ENCODE measurements around the gene NF1. TPM values are rescaled to one million over a fixed set of nuclear protein-coding genes. Genes with fewer than 3 reads are reported as not detected.

NF1 gene
- total RNA-seq, 1 donor = 67.0 TPM

GRCh38 chr17:31126318-31126717, 31.5 kb downstream of the NF1 start:
- no peak overlapping the region for H3K4me3 ChIP-seq (ENCODE audit: insufficient read depth, low read length)
- TF ChIP-seq CTCF (IDR thresholded peaks at IDR 0.05; ENCODE audit: extremely low read depth, low read depth, low read length) = no peak
- peaks cover 8% of the 10 kb centered on the region for H3K4me1 ChIP-seq (ENCODE audit: insufficient read depth, low read length)
- no peak for DNase-seq (ENCODE audit: insufficient read length, low spot score, missing footprints)
- no peaks in the 10 kb centered on the region for H3K27me3 ChIP-seq (ENCODE audit: insufficient read depth, low read length)
- H3K27ac ChIP-seq (ENCODE audit: low read depth, low read length) = no peak overlapping the region
- H3K9me3 ChIP-seq (ENCODE audit: low read depth, low read length) = no peaks in the 10 kb centered on the region
- no peak overlapping the region for H2AFZ ChIP-seq (ENCODE audit: low read length)
- no peaks in the 10 kb centered on the region for H3K36me3 ChIP-seq (ENCODE audit: insufficient read depth, low read length)
- H3K4me2 ChIP-seq (ENCODE audit: insufficient read depth, low read length) = no peak overlapping the region
- peaks cover 63% of the 10 kb centered on the region for H4K20me1 ChIP-seq (ENCODE audit: insufficient read depth, low read length)
- H3K79me2 ChIP-seq (ENCODE audit: insufficient read depth, low read length) = peaks cover 88% of the 10 kb centered on the region

GRCh38 chr17:31128241-31128640, 33.5 kb downstream of the NF1 start:
- H3K9me3 ChIP-seq (ENCODE audit: low read depth, low read length) = no peaks in the 10 kb centered on the region
- no peak overlapping the region for H3K4me2 ChIP-seq (ENCODE audit: insufficient read depth, low read length)
- no peak for DNase-seq (ENCODE audit: insufficient read length, low spot score, missing footprints)
- H4K20me1 ChIP-seq (ENCODE audit: insufficient read depth, low read length) = peaks cover 51% of the 10 kb centered on the region
- peaks cover 8% of the 10 kb centered on the region for H3K4me1 ChIP-seq (ENCODE audit: insufficient read depth, low read length)
- peaks cover 88% of the 10 kb centered on the region for H3K79me2 ChIP-seq (ENCODE audit: insufficient read depth, low read length)
- H2AFZ ChIP-seq (ENCODE audit: low read length) = no peak overlapping the region
- no peaks in the 10 kb centered on the region for H3K27me3 ChIP-seq (ENCODE audit: insufficient read depth, low read length)
- H3K36me3 ChIP-seq (ENCODE audit: insufficient read depth, low read length) = no peaks in the 10 kb centered on the region
- no peak overlapping the region for H3K27ac ChIP-seq (ENCODE audit: low read depth, low read length)
- H3K4me3 ChIP-seq (ENCODE audit: insufficient read depth, low read length) = no peak overlapping the region
- TF ChIP-seq CTCF (IDR thresholded peaks at IDR 0.05; ENCODE audit: extremely low read depth, low read depth, low read length) = no peak

- peaks cover 8% of the 10 kb centered on the region for H3K4me1 ChIP-seq (ENCODE audit: insufficient read depth, low read length)
- TF ChIP-seq CTCF (IDR thresholded peaks at IDR 0.05; ENCODE audit: extremely low read depth, low read depth, low read length) = no peak
- no peak overlapping the region for H3K4me3 ChIP-seq (ENCODE audit: insufficient read depth, low read length)
- no peak overlapping the region for H3K4me2 ChIP-seq (ENCODE audit: insufficient read depth, low read length)
- peaks cover 90% of the 10 kb centered on the region for H3K79me2 ChIP-seq (ENCODE audit: insufficient read depth, low read length)
- H3K27me3 ChIP-seq (ENCODE audit: insufficient read depth, low read length) = no peaks in the 10 kb centered on the region
- no peak for DNase-seq (ENCODE audit: insufficient read length, low spot score, missing footprints)
- H3K36me3 ChIP-seq (ENCODE audit: insufficient read depth, low read length) = no peaks in the 10 kb centered on the region
- no peak overlapping the region for H3K27ac ChIP-seq (ENCODE audit: low read depth, low read length)
- no peaks in the 10 kb centered on the region for H3K9me3 ChIP-seq (ENCODE audit: low read depth, low read length)
- H4K20me1 ChIP-seq (ENCODE audit: insufficient read depth, low read length) = peaks cover 44% of the 10 kb centered on the region
- no peak overlapping the region for H2AFZ ChIP-seq (ENCODE audit: low read length)
Observed at GRCh38 chr17:31130286-31131224, 35.8 kb downstream of the NF1 start.

- no peak overlapping the region for H3K27ac ChIP-seq (ENCODE audit: low read depth, low read length)
- no peak for TF ChIP-seq CTCF (IDR thresholded peaks at IDR 0.05; ENCODE audit: extremely low read depth, low read depth, low read length)
- DNase-seq (ENCODE audit: insufficient read length, low spot score, missing footprints) = no peak
Observed at GRCh38 chr17:31131299-31131698, 36.5 kb downstream of the NF1 start.

More at GRCh38 chr17:31131299-31131698, 36.5 kb downstream of the NF1 start:
- peaks cover 87% of the 10 kb centered on the region for H3K79me2 ChIP-seq (ENCODE audit: insufficient read depth, low read length)
- H3K27me3 ChIP-seq (ENCODE audit: insufficient read depth, low read length) = no peaks in the 10 kb centered on the region
- peaks cover 43% of the 10 kb centered on the region for H4K20me1 ChIP-seq (ENCODE audit: insufficient read depth, low read length)
- H2AFZ ChIP-seq (ENCODE audit: low read length) = no peak overlapping the region
- no peaks in the 10 kb centered on the region for H3K36me3 ChIP-seq (ENCODE audit: insufficient read depth, low read length)
- H3K4me1 ChIP-seq (ENCODE audit: insufficient read depth, low read length) = peaks cover 8% of the 10 kb centered on the region
- no peak overlapping the region for H3K4me2 ChIP-seq (ENCODE audit: insufficient read depth, low read length)
- no peaks in the 10 kb centered on the region for H3K9me3 ChIP-seq (ENCODE audit: low read depth, low read length)
- H3K4me3 ChIP-seq (ENCODE audit: insufficient read depth, low read length) = no peak overlapping the region
